Endometrial microvascular endothelial cells (primary cell): Measurements from ENCODE around the gene DBNL. TPM values are rescaled to one million over a fixed set of nuclear protein-coding genes. Genes with fewer than 3 reads are reported as not detected.

ENCODE experiments used
- in situ Hi-C: cut with HindIII; loops from 2 replicates; pipeline ENCODE4 v1.10.0; 2017; ENCODE audit warnings: low sequenced_read_pairs, low pct_unique_long_range_greater_than_20kb; ENCODE audit errors: inconsistent ontology term
- total RNA-seq: library from RNA; depleted of rRNA; stranded (reverse); fragments of >200 nt; gene quantifications from one replicate; pipeline ENCODE4 v1.2.3, GENCODE V29; 2015; ENCODE audit errors: inconsistent ontology term

DBNL gene
- total RNA-seq, 1 donor from 2014 or later: 199 TPM

DNA sequence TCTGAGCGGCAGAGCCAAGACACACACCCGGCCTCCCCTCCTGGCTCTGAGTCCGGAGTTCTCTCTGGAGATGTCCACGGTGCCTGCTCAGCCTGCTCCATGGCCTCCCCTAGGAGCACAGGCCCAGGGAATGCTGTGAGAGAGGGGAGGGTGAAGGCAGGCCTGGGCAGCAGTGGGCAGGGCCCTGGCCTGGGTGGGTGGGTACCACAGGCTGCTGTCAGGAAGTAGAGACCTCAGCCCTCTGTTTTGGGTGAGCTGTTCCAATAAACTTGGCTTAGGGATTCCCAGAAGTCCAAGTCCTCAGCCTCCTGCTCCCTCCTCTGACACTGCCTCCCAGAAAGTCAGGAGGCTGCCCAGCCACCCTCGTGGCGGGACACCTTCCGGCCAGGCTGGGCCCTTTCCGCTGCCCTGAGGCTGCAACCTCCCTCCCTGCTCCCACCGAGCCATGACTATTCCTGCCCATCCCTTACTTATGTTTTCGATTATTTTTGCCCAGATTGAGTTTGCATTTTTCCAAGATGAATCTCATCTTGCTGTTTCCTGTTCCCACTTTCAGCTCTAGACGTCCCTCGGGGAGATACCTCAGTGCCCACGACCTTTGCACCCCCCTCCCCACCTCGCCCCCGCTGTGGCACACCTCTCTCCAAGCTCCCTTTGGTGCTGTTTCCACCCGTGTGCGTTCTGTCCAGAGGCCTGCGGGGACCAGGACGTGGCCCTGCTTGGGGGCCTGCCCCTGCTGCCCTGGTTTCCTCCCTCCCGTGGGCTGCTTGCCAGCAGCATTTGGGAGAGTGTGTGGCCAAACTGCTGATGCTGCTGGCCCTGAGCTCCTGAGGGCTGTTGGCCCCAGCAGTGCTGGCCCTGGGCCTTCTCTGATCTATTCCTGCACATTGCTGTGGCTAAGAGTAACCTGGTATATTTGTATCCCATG is 43.7 kb downstream of the DBNL start:
- in situ Hi-C loops: no loop called here

DNA sequence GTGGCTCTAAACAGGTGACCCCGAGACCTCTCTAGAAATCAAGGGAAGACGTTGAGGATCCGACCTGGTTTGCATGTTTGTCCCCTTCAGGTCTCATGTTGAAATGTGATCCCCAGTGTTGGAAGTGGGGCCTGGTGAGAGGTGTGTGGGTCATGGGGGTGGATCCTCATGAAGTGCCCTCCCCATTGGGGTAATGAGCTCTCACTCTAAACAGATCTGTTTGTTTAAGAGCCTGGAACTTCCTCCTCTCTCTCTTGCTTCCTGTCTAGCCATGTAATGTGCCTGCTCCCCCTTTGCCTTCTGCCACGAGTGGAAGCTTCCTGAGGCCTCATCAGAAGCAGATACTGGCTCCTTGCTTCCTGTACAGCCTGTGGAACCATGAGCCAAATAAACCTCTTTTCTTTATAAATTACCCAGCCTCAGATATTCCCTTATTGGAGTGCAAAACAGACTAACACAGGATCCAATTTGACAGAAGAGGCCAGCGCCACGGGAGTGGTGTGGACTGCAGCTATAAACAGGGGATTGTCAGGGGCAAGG is 48.7 kb downstream of the DBNL start:
- in situ Hi-C loops: no loop called here

DNA sequence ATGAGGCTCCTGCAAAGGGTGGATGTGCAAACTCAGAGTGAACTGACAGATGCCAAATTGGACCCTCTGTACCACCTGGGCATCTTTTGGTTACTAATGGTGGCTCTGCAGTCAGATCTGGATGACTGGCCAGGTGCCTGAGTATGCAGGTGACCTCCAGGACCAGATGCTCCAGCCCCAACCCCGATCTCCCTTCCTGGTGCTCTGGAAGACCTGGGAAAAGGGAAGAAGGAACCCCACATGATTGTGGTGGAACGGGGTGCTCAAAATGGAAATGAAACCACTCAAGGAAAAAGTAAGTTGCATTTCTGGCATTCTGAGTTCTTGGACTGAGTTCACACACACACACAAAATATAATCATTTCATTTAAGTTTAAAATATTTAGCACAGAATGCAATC is 49.9 kb downstream of the DBNL start:
- in situ Hi-C loops: no loop called here

DNA sequence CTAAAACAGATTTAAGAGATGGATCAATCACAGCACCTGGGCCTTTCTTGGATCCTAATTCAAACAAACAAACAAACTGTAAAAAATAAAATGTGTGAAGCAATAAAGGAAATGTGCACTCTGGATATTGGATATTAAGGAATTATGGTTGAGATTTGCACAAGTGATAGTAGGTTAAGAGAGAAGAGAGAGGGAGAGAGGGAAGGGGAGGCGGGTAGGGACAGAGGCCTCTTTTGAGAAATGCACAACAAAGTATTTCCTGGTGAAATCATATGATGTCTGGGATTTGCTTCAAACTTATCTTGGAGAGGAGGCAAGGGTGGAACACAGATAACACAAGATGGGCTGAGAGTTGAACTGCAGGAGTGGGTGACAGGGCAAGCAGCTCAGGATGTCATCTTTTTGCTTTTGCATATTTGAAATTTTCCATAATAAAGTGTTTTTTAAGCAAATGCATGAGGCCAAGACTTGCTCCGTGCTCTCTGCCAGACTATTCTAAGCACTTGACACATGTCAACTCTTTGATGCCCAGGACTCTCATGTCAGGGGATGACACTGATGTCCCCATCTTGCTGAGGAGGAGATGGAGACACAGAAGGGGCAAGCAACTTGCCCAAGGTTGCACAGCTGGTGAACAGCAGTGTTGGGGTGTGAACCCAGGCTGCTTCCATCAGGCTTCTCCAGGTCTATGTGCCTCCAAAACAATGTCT is 50.5 kb downstream of the DBNL start:
- in situ Hi-C loops: no loop called here

DNA sequence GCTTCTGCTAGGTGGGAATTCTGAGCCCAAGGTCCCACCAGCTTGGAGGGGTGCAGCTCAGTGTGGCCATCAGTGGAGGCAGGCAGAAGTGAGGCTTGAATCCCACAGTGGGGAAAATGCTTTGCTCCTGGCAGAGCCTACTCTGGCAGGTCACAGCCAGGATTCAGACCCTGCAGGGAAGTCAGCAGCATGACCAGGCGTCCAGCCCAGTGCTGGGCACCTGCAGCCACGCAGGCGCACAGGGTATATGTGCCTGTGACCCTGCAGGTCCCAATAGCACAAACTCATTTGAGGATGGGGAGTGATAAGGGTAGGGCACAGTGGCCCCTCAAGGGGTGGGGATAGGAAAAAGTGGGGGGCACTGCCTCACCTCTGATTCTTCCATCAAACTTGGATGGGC is 51.3 kb downstream of the DBNL start:
- in situ Hi-C loops: no loop called here

DNA sequence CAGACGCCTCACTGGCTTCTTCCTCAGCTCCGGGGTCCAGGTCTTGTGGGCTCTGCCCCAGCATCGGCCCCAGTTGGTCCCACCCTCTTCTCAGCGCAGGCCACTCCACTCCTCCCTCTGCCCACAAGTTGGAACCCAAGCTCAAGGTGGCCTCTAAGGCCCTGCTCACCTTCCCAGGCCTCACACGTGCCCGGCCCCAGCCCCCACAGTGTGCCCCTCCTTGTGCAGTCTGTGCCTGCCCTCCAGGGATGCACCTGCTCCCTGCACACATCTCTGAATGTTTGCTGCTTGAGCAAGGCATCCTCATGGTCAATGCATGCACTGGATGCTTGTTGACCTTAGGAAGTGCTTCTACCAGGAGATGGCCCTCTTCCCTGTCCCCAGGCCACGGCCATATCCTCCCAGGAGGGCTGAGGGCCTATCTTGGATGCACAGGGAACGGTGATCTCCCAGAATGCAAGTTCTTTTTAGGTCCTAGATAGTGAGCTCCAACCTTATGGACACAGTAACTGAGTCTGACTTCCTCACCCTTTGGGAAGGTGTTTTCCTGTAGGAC is 51.9 kb downstream of the DBNL start:
- in situ Hi-C loops: no loop called here

DNA sequence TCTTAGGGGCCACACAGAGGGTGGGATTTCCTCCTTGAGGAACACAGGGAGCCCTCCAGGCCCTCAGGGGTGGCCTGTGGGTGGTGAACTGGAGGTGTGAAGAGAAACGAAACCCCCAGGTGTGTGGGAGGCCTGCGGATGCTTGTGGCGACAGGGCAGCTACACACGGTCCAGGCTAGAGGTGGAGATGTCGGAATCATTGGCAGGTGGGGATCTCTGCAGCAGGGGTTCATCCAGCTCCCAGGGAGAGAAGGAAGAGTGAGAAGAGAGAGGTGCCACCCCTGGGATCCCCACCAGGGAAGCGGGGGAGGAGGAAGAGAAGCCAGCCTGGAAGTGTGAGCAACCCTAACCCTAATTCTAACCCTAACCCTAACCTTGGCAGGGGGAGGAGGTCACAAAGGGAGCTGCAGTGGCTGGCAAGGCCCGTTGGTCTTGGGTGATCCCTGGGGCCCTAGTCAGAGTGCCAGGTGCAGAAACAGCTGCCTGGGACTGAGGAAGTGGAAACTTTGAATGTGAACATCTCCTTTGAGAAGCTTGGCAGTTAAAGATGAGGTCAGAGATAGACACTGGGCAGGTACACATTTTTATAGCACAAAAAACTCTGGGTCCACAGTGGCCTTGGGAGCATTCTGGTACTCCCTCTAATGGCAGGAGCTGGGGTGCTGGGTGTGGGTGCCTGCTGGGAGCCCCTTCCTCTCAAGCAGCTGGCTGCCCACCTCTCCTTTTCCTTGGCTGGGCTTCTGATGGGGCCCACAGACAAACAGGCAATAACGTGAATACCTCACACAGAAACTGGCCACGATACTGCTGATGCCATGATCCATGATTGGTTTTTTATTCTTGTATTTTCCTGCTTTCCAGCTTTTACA is 52.8 kb downstream of the DBNL start:
- in situ Hi-C loops: no loop called here

DNA sequence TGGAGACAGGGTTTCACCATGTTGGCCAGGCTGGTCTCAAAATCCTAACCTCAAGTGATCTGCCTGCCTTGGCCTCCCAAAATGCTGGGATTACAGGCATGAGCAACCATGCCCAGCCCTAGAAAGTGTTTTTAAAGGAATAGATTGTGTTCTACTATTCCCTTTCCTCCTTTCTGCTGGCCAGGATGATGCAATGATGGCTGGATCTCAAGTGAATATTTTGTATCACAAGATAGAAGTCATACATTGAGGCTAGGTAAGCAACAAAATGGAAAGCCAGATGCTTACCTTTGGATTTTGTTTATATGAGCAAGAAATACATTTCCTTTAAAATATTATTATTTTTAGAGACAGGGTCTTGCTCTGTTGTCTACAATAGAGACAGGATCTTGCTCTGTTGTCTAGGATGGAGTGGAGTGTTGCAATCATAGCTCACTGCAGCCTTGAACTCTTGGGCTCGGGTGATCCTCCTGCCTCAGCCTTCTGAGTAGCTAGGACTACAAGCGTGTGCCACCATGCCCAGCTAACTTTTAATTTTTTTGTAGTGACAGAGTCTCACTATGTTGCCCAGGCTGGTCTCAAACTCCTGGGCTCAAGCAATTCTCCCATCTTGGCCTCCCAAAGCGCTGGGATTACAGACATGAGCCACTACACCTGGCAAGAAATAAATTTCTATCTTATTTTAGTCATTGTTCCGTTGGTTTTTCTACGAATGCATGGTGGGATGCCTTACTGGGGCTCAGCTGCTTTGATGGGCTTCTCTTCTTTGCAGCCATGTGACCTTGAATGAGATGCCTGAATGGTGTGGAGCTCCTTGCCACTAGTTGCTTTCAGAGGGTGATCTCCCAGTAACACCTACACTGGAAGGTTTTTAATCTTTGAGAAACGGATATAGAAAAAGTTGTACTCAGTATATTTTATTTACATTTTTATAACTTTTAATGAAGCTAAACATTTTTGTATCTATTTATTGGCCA is 53.9 kb downstream of the DBNL start:
- in situ Hi-C loops: no loop called here

DNA sequence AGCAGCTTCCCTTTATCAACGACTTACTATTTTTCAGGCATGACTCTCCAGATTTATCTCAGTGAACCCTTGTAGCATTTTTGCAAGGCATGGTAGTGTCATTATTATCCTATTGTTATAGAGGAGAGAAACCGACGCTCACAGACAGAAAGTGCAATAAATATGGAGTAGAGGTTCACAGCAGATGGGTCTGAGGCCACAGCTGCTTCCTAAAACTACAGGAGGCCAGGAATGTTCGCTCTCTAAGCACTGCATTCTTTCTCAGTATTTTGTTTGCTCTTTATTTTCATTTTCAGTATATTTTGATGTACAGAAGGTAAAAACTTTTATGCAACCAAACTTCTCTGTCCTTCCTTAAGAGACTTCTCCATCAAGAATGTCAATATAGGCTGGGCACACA is 55.2 kb downstream of the DBNL start:
- in situ Hi-C loops: no loop called here

DNA sequence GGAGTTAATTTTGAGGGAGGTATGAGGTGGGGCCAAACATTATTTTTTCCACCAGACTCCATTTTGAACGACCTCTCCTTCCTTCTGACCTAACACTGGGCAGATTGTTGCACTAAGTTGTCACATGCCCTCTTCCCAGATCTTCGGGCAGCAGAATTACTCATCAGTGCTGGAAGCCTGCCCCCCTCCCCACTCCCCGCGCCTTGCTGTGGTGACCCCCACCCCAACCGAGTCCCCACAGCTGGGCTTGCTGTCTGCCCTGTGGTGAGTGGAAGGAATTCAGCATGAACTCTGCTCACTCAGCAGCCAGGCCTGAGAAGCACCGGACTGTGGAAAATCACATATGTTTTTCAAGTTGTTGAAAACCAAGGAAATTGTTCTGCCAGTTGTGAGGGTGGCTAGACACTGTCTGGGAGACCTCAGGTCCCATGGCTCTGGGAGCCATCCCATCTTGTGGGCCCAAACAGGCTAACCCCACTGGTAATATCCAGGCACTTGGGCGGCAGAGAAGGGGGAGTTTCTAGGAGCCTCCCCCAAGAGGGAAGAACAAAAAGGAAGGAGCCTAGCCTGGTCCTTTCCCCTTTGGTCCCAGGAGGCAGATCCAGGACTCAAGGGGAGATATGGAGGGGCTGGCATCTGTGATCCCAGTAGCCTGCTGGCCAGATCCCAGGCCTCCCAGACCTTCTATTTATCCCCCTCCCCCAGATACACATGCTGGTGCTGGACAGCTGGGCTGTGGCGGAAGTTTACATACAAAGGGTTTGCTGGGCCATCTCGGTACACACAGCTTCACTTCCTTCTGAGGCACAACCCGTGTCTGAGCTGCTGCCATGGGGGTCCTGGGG is 56.2 kb downstream of the DBNL start:
- in situ Hi-C loops: no loop called here

DNA sequence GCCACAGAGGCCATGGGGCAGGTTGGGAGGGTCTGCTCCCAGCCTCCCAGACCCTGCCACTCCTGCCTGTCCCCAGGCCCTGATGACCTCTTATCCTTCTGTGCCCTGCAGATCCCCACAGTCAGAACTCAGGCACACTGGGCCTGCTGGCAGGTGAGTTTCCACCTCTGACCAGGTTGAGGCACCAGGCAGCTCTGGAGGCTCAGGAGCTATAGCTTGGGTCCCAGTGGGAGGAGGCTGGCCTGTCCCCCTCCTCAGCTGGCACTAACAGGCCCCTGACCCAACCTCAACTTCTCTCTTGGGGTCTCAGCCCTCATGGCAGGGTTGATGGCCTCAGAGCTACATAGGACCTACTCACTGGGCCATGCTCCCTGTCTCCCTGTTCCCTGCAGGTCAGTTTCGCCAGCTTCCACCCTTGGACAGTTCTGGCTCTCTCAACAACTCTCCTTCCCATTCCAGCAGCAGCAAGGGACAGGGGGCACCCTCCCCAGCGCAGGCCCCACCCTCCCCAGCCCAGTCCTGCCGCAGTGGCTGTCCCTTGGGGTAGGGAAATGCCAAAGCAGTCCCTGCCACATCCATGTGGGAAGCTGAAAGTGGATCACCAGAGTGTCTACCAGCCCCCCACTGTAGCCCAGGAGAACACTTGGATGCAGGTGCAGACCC is 56.9 kb downstream of the DBNL start:
- in situ Hi-C loops: no loop called here

DNA sequence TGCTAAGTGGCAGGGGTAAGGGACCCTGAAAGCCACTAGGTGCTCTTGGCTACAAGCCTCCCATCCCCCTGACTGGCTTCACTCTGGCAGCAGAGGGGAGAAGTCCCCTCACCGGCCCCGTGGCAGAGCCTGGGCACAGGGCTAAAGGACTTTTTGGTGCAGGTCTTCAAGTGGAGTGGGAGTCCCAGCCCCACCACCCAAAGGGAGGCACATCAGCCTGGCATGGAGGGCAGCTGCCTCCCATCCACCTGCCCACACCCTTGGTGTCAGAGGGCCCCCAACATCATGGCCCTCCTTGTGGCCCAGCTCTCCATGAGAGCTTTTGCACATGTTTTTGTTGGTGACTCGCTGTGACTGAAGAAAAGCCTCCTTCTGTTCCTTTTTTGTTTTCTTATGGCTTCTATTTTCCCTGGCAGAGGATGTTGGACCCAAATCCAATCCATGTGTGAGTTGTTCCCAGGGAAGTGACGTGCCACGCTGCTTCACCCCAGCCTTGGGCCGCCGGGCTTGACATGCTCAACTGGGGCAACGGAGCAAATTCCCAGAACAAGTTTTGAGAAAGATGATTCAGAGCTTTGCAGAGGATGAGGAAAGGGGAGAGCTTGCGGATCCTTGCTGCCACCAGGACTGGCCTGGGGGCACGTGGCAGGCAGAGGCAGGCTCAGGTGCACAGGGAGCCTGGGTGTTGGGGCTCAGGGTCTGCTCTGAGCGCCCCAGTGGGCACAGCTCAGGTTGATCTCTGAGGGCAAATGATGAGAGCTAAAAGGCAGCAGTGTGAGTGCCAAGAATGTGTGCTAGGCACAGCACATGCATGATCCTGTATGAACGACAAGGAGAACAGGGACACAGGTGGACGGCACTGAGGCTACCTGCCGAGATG is 57.7 kb downstream of the DBNL start:
- in situ Hi-C loops: no loop called here

DNA sequence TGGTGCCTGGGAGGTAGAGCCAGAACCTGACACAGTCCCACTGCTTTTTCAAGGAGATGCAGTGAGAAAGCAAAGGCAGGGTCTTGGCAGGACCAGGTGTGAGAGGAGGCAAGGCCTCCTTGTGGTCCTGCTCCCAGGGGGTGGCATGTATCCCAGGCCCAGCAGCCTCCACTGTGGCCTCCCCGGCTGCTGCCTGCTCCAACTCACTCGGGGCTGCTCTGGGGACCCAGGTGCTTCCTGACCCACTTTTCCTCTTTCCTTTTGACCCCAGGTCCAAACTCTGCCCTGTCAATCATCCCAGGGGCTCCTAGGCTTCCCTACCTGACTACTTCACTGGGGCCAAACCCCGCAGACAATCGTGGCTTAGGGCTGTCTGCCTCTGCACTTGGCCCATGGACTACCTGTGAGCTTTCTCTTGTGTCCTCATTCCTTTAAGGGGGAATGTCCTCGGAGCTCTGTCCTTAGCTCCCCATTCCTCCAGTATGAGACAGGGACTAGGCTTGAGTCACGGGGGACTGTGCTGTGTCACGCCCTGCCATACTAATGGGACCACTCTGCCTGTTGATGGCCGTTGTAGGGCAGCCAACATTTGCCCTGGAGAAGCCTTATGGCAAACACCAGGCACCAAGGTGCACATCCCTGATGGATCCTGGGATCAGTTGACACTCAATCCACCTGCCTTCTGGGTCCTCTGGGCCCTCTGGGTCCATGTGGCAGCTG is 58.5 kb downstream of the DBNL start:
- in situ Hi-C loops: no loop called here

DNA sequence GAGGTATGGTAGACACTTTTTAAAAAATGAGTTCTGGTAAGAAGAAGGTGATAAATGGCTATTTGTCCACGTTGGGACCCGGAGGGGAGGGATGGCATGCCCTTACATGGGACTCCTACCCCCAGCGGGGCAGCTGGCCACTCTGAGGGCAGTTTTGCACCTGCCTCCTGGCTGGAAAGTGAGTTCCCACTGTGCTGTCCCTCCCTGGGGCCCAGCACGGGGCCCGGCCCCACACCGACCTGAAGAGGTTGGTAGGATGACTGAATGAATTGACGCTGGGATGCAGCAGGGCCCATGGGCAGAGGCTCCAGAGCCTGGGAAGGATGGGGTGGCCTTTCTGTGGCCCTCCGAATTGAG is 59.0 kb downstream of the DBNL start:
- in situ Hi-C loops: no loop called here
